Osteoblast (primary cell): ENCODE results near the gene CNTN5. TPM values are rescaled to one million over a fixed set of nuclear protein-coding genes. Genes with fewer than 3 reads are reported as not detected.

ENCODE experiments used
- DNase-seq: peaks from one replicate; pipeline ENCODE4 v3.0.0; 2011; ENCODE audit warnings: low spot score, mixed read lengths; ENCODE audit not compliant: insufficient read length; ENCODE audit errors: missing footprints
- H2AFZ ChIP-seq: 2 replicates; pipeline ENCODE4 v1.6.0; 2011; ENCODE audit warnings: mild to moderate bottlenecking, low read length
- H3K27ac ChIP-seq: 2 replicates; pipeline ENCODE4 v1.5.1; 2011; ENCODE audit warnings: mild to moderate bottlenecking, low read depth, low read length, moderate library complexity
- H3K27me3 ChIP-seq: 2 replicates; pipeline ENCODE4 v1.6.0; 2012; ENCODE audit warnings: mild to moderate bottlenecking, control low read depth, inconsistent platforms, low read length, moderate library complexity; ENCODE audit not compliant: insufficient read depth
- H3K36me3 ChIP-seq: 2 replicates; pipeline ENCODE4 v1.5.1; 2011; ENCODE audit warnings: mild to moderate bottlenecking, low read length, control low read depth, moderate library complexity; ENCODE audit not compliant: insufficient read depth
- H3K4me1 ChIP-seq: 2 replicates; pipeline ENCODE4 v1.5.1; 2011; ENCODE audit warnings: mild to moderate bottlenecking, low read length, control low read depth, moderate library complexity; ENCODE audit not compliant: insufficient read depth
- H3K4me2 ChIP-seq: 2 replicates; pipeline ENCODE4 v1.6.0; 2011; ENCODE audit warnings: mild to moderate bottlenecking, low read length; ENCODE audit not compliant: insufficient read depth
- H3K4me3 ChIP-seq: fragments of 200-600 bp; sonication (generic); 3 replicates; pipeline ENCODE4 v1.5.1; 2012; ENCODE audit warnings: mild to moderate bottlenecking, low read length, inconsistent platforms; ENCODE audit not compliant: insufficient read depth
- H3K79me2 ChIP-seq: 2 replicates; pipeline ENCODE4 v1.6.0; 2012; ENCODE audit warnings: mild to moderate bottlenecking, low read length, control low read depth, inconsistent platforms; ENCODE audit not compliant: insufficient read depth
- H3K9me3 ChIP-seq: 2 replicates; pipeline ENCODE4 v1.5.1; 2011; ENCODE audit warnings: low read depth, low read length, control low read depth
- H4K20me1 ChIP-seq: 2 replicates; pipeline ENCODE4 v1.6.0; 2012; ENCODE audit warnings: mild to moderate bottlenecking, low read length, control low read depth; ENCODE audit not compliant: insufficient read depth
- CTCF ChIP-seq: IDR thresholded peaks from 2 replicates; pipeline ENCODE4 v1.5.1; 2011; ENCODE audit warnings: mild to moderate bottlenecking, low read depth, low read length, moderate library complexity; ENCODE audit errors: extremely low read depth
- total RNA-seq: library from RNA; depleted of rRNA; stranded (reverse); fragments of >200 nt; gene quantifications from 2 replicates; pipeline ENCODE4 v1.2.3, GENCODE V29; 2012

The CNTN5 gene
- total RNA-seq, 1 donor = not detected

GRCh38 chr11:100013011-100013410 is 992.3 kb downstream of the CNTN5 start:
- H2AFZ ChIP-seq = no peak overlapping the region
- no peak for TF ChIP-seq CTCF
- no peaks in the 10 kb centered on the region for H3K36me3 ChIP-seq
- H3K4me1 ChIP-seq = no peaks in the 10 kb centered on the region
- no peaks in the 10 kb centered on the region for H3K27me3 ChIP-seq
- H3K9me3 ChIP-seq = peaks cover 2% of the 10 kb centered on the region
- no peak for DNase-seq
- no peak overlapping the region for H3K4me3 ChIP-seq
- H3K4me2 ChIP-seq = no peak overlapping the region
- no peaks in the 10 kb centered on the region for H4K20me1 ChIP-seq
- H3K27ac ChIP-seq = no peak overlapping the region
- H3K79me2 ChIP-seq = no peaks in the 10 kb centered on the region

DNA sequence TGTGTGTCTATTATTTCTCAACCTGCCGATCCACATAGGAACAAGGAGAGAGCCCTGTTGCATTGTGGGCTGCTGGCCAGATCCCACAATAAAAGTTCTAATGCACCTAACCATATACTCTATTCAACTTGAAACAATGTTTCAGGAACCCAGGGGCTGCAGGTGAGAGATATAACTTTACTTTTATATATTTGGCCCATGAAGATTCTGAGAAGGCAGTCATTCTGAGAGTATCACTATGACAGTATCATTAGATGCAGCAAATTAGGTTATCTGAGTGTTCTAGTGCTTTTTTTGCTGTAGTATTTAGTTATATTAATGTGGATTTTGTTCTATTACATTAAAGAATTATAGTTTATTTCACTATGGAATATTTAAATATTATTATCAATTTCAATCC is 1011.2 kb downstream of the CNTN5 start:
- Histone ChIP-seq H3K4me1 (no peaks in the 10 kb centered on the region), H3K36me3 (no peaks in the 10 kb centered on the region), H2AFZ (no peak overlapping the region), H3K27ac (no peak overlapping the region), H3K79me2 (no peaks in the 10 kb centered on the region), H3K9me3 (peaks cover 5% of the 10 kb centered on the region), H3K4me2 (no peak overlapping the region), H3K4me3 (no peak overlapping the region), H3K27me3 (no peaks in the 10 kb centered on the region), H4K20me1 (no peaks in the 10 kb centered on the region)
- no peak for TF ChIP-seq CTCF
- no peak for DNase-seq

- TF ChIP-seq CTCF = no peak
- Histone ChIP-seq H4K20me1 (no peaks in the 10 kb centered on the region), H3K4me3 (no peak overlapping the region), H2AFZ (no peak overlapping the region), H3K4me2 (no peak overlapping the region), H3K4me1 (no peaks in the 10 kb centered on the region), H3K27me3 (no peaks in the 10 kb centered on the region), H3K79me2 (no peaks in the 10 kb centered on the region), H3K36me3 (no peaks in the 10 kb centered on the region), H3K9me3 (peaks cover 2% of the 10 kb centered on the region), H3K27ac (no peak overlapping the region)
- DNase-seq = no peak
Observed at GRCh38 chr11:100061006-100061405, 1040.3 kb downstream of the CNTN5 start.

GRCh38 chr11:100066399-100066798 is 1045.7 kb downstream of the CNTN5 start:
- no peak overlapping the region for H3K4me2 ChIP-seq
- DNase-seq = no peak
- no peaks in the 10 kb centered on the region for H4K20me1 ChIP-seq
- no peak overlapping the region for H2AFZ ChIP-seq
- H3K36me3 ChIP-seq = no peaks in the 10 kb centered on the region
- no peaks in the 10 kb centered on the region for H3K9me3 ChIP-seq
- H3K4me3 ChIP-seq = no peak overlapping the region
- H3K27me3 ChIP-seq = no peaks in the 10 kb centered on the region
- H3K79me2 ChIP-seq = no peaks in the 10 kb centered on the region
- no peak overlapping the region for H3K27ac ChIP-seq
- H3K4me1 ChIP-seq = no peaks in the 10 kb centered on the region
- no peak for TF ChIP-seq CTCF
